ENCODE data around the gene UNCX.

The UNCX gene

GRCh38 chr7:1274876-1275375 lies 42.3 kb downstream of the UNCX start:
- TF ChIP-seq CTCF (IDR thresholded peaks at IDR 0.05), result no peak

- TF ChIP-seq CTCF (IDR thresholded peaks at IDR 0.05), result no peak
Observed at GRCh38 chr7:1275451-1276381, 43.0 kb downstream of the UNCX start.

GRCh38 chr7:1276626-1277175 lies 44.0 kb downstream of the UNCX start:
- no peak for TF ChIP-seq CTCF (IDR thresholded peaks at IDR 0.05)

- TF ChIP-seq CTCF (IDR thresholded peaks at IDR 0.05), result no peak
Observed at GRCh38 chr7:1278543-1278942, 45.9 kb downstream of the UNCX start.

- TF ChIP-seq CTCF (IDR thresholded peaks at IDR 0.05), result no peak
Observed at GRCh38 chr7:1279041-1279440, 46.4 kb downstream of the UNCX start.

GRCh38 chr7:1281068-1281467 lies 48.4 kb downstream of the UNCX start:
- no peak for TF ChIP-seq CTCF (IDR thresholded peaks at IDR 0.05)

GRCh38 chr7:1282679-1283078 lies 50.0 kb downstream of the UNCX start:
- no peak for TF ChIP-seq CTCF (IDR thresholded peaks at IDR 0.05)
